K562 (cell line): ENCODE results near the gene CXCL5. TPM values are rescaled to one million over a fixed set of nuclear protein-coding genes. Genes with fewer than 3 reads are reported as not detected.

Experiments
- CCNT2 ChIP-seq: IDR thresholded peaks from 2 replicates; pipeline ENCODE4 v1.6.1; 2011; ENCODE audit warnings: borderline replicate concordance, low read depth, mild to moderate bottlenecking, moderate library complexity, mixed read lengths, low read length; ENCODE audit not compliant: insufficient read length; ENCODE audit errors: extremely low read depth
- ETV1 ChIP-seq: fragments of 450-650 bp; conservative IDR thresholded peaks from 2 replicates; pipeline ENCODE4 v1.6.1; 2016; ENCODE audit warnings: missing genetic modification characterization, control low read depth, low read depth, missing compliant biosample characterization
- HDAC1 ChIP-seq, 2 experiments: fragments of 450-650 bp; IDR thresholded peaks; 2 replicates each; pipeline ENCODE4 v1.6.1; 2016 to 2017; ENCODE audit warnings: inconsistent platforms in 1 of 2, mild to moderate bottlenecking in 1 of 2, moderate library complexity in 1 of 2
- JUNB ChIP-seq: fragments of 450-650 bp; formaldehyde crosslinking; conservative IDR thresholded peaks from 2 replicates; pipeline ENCODE4 v1.4.0; 2020; ENCODE audit warnings: mild to moderate bottlenecking
- MEIS2 ChIP-seq: fragments of 450-650 bp; IDR thresholded peaks from 2 replicates; pipeline ENCODE4 v1.6.1; 2014; ENCODE audit warnings: mild to moderate bottlenecking; ENCODE audit not compliant: partially characterized antibody
- NFYB ChIP-seq: IDR thresholded peaks from 2 replicates; pipeline ENCODE4 v1.6.1; 2011; ENCODE audit warnings: mild to moderate bottlenecking, moderate library complexity; ENCODE audit not compliant: insufficient read length; ENCODE audit errors: extremely low read depth
- NKRF ChIP-seq: fragments of 450-650 bp; IDR thresholded peaks from 2 replicates; pipeline ENCODE4 v1.6.1; 2016; ENCODE audit warnings: borderline replicate concordance
- PKNOX1 ChIP-seq: fragments of 450-650 bp; IDR thresholded peaks from 2 replicates; pipeline ENCODE4 v1.6.1; 2016
- RREB1 ChIP-seq: fragments of 250-450 bp; sonication (Bioruptor Pico); IDR thresholded peaks from 2 replicates; pipeline ENCODE4 v1.4.0; 2020
- SP2 ChIP-seq: IDR thresholded peaks from 2 replicates; pipeline ENCODE4 v1.6.1; 2011; ENCODE audit warnings: mild to moderate bottlenecking, low read depth, low read length, moderate library complexity; ENCODE audit not compliant: poor library complexity, severe bottlenecking; ENCODE audit errors: extremely low read depth
- TARDBP ChIP-seq: fragments of 450-650 bp; IDR thresholded peaks from 2 replicates; pipeline ENCODE4 v1.6.1; 2016
- TRIM25 ChIP-seq: fragments of 450-650 bp; IDR thresholded peaks from 2 replicates; pipeline ENCODE4 v1.7.0; 2016; ENCODE audit warnings: borderline replicate concordance
- XRCC5 ChIP-seq: fragments of 200-400 bp; formaldehyde crosslinking; IDR thresholded peaks from 2 replicates; pipeline ENCODE4 v1.6.1; 2017; ENCODE audit warnings: low read depth, mild to moderate bottlenecking, low read length
- ZFP30 ChIP-seq: fragments of 250-450 bp; sonication (Bioruptor Pico); IDR thresholded peaks from 2 replicates; pipeline ENCODE4 v1.8.0; 2022; ENCODE audit warnings: moderate library complexity, mild to moderate bottlenecking, inconsistent platforms, borderline replicate concordance
- ZNF212 ChIP-seq: fragments of 450-650 bp; formaldehyde crosslinking; IDR thresholded peaks from 2 replicates; pipeline ENCODE4 v1.4.0; 2020; ENCODE audit warnings: mild to moderate bottlenecking
- ZNF316 ChIP-seq: fragments of 450-650 bp; IDR thresholded peaks from 2 replicates; pipeline ENCODE4 v1.6.1; 2016
- ZNF583 ChIP-seq: fragments of 250-450 bp; sonication (Bioruptor Pico); IDR thresholded peaks from 2 replicates; pipeline ENCODE4 v1.4.0; 2020
- polyA plus RNA-seq, 8 experiments: library from polyadenylated mRNA; depleted of rRNA in 4 of 8; stranded (reverse) in 5 of 8; unstranded in 3 of 8; fragments of >200 nt; fragmentation: Nextera tagmentation in 2 of 8; fragmentation: Illumina TruSeq in 1 of 8; extraction: Ambion mirVana in 2 of 8; extraction: Trizol in 1 of 8; gene quantifications; 2 replicates each; pipeline versions ENCODE4 v1.2.1 to v1.2.3, GENCODE V29; 2011 to 2014; ENCODE audit warnings: inconsistent platforms in 1 of 8, missing spikeins in 1 of 8
- total RNA-seq, 7 experiments: library from RNA; depleted of rRNA in 6 of 7; stranded (reverse); fragments of >200 nt in 6 of 7; fragmentation: Illumina TruSeq in 2 of 7; extraction: Trizol in 2 of 7; gene quantifications; 2 replicates each; pipeline versions ENCODE4 v1.2.1 to v1.2.3, GENCODE V29; 2011 to 2021; ENCODE audit warnings: low replicate concordance in 1 of 7

Gene CXCL5
- total and polyA plus RNA-seq, 9 of the 15 experiments (the other 6 are each of a cell fraction or from before 2014, with no cell fraction given): not detected

GRCh38 chr4:74037076-74037955 is 38.8 kb upstream of the CXCL5 start (continued):
- TF ChIP-seq PKNOX1: peak; percentile 70
- no peak for TF ChIP-seq ZNF583 (CRISPR knock-in tag)
- TF ChIP-seq TRIM25: no peak
- 0 out of 2 replicates have a peak, but pooled peaks have one; percentile 11 for TF ChIP-seq ETV1 (tag)
- TF ChIP-seq HDAC1 (IDR thresholded peaks at IDR 0.05): peak in 1 of 2 experiments; percentile 31; a peak in 1 of 4 replicates
- no peak for TF ChIP-seq ZNF212 (CRISPR knock-in tag)
- TF ChIP-seq ZNF316: no peak
- no peak for TF ChIP-seq CCNT2
- TF ChIP-seq ZFP30 (CRISPR knock-in tag): no peak
- TF ChIP-seq SP2: no peak
- TF ChIP-seq XRCC5: no peak
- peak; percentile 63 for TF ChIP-seq MEIS2
- TF ChIP-seq JUNB (CRISPR knock-in tag): no peak
- TF ChIP-seq TARDBP: no peak
- no peak for TF ChIP-seq NKRF
- no peak for TF ChIP-seq RREB1 (CRISPR knock-in tag)
- no peak for TF ChIP-seq NFYB
